Activated CD8-positive, alpha-beta T cell treated with anti-CD3 and anti-CD28 coated beads for 36 hours (primary cell): ENCODE results near the gene GNAT1. TPM values are rescaled to one million over a fixed set of nuclear protein-coding genes. Genes with fewer than 3 reads are reported as not detected.
"Not testable (repeated sequence)": the region's sequence is repeated elsewhere in the genome, so short reads cannot be mapped to it uniquely, and the experiment has no call there.

Source experiments
- ATAC-seq: fragments of 200-7000 bp; cut with Tn5 transposase; one replicate; pipeline ENCODE4 v1.10.0; 2021; ENCODE audit warnings: mild to moderate bottlenecking, moderate library complexity
- CTCF ChIA-PET: fragments of 350-600 bp; sonication (Branson Sonifier 250); formaldehyde crosslinking; loops from one replicate; lab custom pipeline; 2021; ENCODE audit warnings: antibody characterized with exemption; lab: Charles Lee
- POLR2A ChIA-PET: fragments of 350-600 bp; sonication (Branson Sonifier 250); formaldehyde crosslinking; loops from one replicate; lab custom pipeline; 2021; ENCODE audit warnings: antibody characterized with exemption; lab: Charles Lee
- DNase-seq: peaks from one replicate; pipeline ENCODE4 v3.0.0-alpha.2; 2020
- H3K27ac Mint-ChIP-seq: one replicate; pipeline ENCODE4 v1.8.0; 2021; ENCODE audit warnings: mild to moderate bottlenecking, mixed read lengths
- H3K27me3 Mint-ChIP-seq: one replicate; pipeline ENCODE4 v1.8.0; 2021; ENCODE audit warnings: mixed read lengths
- H3K36me3 Mint-ChIP-seq: one replicate; pipeline ENCODE4 v1.8.0; 2021; ENCODE audit warnings: low read depth, mixed read lengths
- H3K4me1 Mint-ChIP-seq: one replicate; pipeline ENCODE4 v1.8.0; 2021; ENCODE audit warnings: low read depth, mixed read lengths
- H3K4me3 Mint-ChIP-seq: one replicate; pipeline ENCODE4 v1.8.0; 2021; ENCODE audit warnings: mild to moderate bottlenecking, moderate library complexity, mixed read lengths
- H3K9me3 Mint-ChIP-seq: one replicate; pipeline ENCODE4 v1.8.0; 2021; ENCODE audit warnings: mixed read lengths
- intact Hi-C: fragments of 100-400 bp; cut with micrococcal nuclease; formaldehyde crosslinking; loops from one replicate; pipeline ENCODE4 v1.10.0; 2022
- total RNA-seq, 2 experiments: library from RNA; stranded (reverse); gene quantifications; one replicate each; pipeline ENCODE4 v1.2.3, GENCODE V29; 2021
- TF ChIP-seq, protein P1 (sequence below): fragments of 200-600 bp; IDR thresholded peaks from one replicate; pipeline ENCODE4 v1.8.0; 2022; ENCODE audit warnings: antibody characterized with exemption, mild to moderate bottlenecking

Gene GNAT1
- total RNA-seq, 2 experiments from 2014 or later = 0.11 to 0.23 TPM

DNA sequence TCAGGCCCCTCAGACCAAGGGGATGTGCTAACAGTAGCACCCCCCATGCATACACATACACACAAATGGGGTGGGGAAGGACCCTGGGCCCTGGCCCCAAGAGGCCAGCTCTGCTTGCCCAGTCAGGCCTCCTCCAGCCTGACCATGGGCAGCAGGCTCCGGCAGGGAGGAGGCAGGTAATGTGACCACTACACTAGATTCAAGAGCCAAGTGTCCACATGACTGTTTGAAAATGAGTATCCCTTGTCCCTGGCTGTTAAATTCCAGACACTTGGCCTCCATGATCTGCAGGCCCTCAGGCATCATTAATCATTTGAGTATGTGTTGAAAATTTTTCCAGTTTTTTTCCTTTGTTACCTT is 30.7 kb downstream of the GNAT1 start:
- TF ChIP-seq, protein P1, sequence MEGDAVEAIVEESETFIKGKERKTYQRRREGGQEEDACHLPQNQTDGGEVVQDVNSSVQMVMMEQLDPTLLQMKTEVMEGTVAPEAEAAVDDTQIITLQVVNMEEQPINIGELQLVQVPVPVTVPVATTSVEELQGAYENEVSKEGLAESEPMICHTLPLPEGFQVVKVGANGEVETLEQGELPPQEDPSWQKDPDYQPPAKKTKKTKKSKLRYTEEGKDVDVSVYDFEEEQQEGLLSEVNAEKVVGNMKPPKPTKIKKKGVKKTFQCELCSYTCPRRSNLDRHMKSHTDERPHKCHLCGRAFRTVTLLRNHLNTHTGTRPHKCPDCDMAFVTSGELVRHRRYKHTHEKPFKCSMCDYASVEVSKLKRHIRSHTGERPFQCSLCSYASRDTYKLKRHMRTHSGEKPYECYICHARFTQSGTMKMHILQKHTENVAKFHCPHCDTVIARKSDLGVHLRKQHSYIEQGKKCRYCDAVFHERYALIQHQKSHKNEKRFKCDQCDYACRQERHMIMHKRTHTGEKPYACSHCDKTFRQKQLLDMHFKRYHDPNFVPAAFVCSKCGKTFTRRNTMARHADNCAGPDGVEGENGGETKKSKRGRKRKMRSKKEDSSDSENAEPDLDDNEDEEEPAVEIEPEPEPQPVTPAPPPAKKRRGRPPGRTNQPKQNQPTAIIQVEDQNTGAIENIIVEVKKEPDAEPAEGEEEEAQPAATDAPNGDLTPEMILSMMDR = no peak
- Mint-ChIP-seq H3K27ac (no peak overlapping the region), H3K36me3 (no peaks in the 10 kb centered on the region), H3K4me1 (peaks cover 13% of the 10 kb centered on the region), H3K27me3 (peaks cover 4% of the 10 kb centered on the region), H3K9me3 (no peaks in the 10 kb centered on the region), H3K4me3 (no peak overlapping the region)
- CTCF ChIA-PET = interaction anchor here (0.9 to 7.3 kb wide), 8 partner anchors 20 to 53 kb away, joined by 3 to 93 read pairs (median 4); no protein-coding TSS in a partner anchor
- intact Hi-C loops = no loop called here
- POLR2A ChIA-PET = no interaction called here
- DNase-seq (no peak), ATAC-seq (no peak)

DNA sequence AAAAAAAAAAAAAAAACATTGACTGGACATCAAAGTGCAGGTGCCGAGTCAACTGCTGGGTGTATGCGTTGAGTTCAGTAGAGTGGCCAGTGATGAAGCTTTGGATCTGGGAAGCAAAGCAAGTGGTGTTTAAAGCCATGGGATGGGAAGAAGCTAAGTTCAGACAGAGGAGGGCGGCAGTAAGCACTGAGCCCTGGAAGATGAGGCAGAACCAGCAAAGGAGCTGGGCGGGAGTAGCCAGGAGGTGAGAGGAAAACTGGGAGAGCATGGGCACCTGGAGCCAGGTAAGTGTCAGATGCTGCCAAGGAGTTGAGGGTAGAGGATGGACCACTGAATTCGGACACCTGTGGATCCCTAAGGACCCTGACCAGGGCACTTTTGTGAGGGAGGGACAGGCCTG is 33.2 kb downstream of the GNAT1 start:
- ChIA-PET POLR2A (interaction anchor here (1.0 to 1.5 kb wide), 3 partner anchors 22 to 113 kb away, joined by 3 read pairs; no protein-coding TSS in a partner anchor), CTCF (interaction anchor here (1.3 to 14.8 kb wide), 10 partner anchors 12 to 110 kb away, joined by 3 to 239 read pairs (median 8); partner anchors contain the start of genes GNAT1, HYAL3, IFRD2 and NAA80)
- no peak overlapping the region for H3K27ac Mint-ChIP-seq
- ATAC-seq = no peak
- TF ChIP-seq, protein P1 = no peak
- peaks cover 23% of the 10 kb centered on the region for H3K4me1 Mint-ChIP-seq
- H3K36me3 Mint-ChIP-seq = no peaks in the 10 kb centered on the region
- no peak overlapping the region for H3K4me3 Mint-ChIP-seq
- DNase-seq = no peak
- H3K27me3 Mint-ChIP-seq = peaks cover 4% of the 10 kb centered on the region
- intact Hi-C loops = no loop called here
- H3K9me3 Mint-ChIP-seq = no peaks in the 10 kb centered on the region

DNA sequence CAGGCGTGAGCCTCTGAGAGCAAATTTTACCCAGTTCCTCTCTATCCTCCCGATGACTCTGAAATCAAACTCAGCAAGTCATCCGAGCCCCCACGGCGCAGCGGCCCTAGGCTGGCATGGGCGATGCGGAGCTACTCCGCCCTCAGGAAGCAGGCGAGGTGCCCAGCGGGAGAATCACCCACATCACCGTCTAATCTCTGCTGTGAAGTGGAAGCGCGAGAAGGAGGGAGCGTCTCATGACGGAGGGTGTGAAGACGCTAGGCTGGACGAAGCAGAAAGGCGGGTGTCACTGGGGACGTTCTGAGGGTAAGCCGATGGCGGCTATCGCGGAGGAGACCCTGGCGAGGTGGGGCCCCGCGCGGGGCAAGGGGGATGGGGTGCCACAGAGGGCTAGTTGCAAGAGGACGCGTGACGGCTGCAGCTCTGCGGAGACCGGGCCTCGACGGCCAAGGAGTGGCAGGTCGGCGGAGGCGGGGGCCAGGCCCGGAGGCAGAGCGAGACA is 35.5 kb downstream of the GNAT1 start:
- intact Hi-C loops = loop anchor here (2.0 kb wide), 3 partner anchors 20 to 46 kb away; no protein-coding TSS in a partner anchor

DNA sequence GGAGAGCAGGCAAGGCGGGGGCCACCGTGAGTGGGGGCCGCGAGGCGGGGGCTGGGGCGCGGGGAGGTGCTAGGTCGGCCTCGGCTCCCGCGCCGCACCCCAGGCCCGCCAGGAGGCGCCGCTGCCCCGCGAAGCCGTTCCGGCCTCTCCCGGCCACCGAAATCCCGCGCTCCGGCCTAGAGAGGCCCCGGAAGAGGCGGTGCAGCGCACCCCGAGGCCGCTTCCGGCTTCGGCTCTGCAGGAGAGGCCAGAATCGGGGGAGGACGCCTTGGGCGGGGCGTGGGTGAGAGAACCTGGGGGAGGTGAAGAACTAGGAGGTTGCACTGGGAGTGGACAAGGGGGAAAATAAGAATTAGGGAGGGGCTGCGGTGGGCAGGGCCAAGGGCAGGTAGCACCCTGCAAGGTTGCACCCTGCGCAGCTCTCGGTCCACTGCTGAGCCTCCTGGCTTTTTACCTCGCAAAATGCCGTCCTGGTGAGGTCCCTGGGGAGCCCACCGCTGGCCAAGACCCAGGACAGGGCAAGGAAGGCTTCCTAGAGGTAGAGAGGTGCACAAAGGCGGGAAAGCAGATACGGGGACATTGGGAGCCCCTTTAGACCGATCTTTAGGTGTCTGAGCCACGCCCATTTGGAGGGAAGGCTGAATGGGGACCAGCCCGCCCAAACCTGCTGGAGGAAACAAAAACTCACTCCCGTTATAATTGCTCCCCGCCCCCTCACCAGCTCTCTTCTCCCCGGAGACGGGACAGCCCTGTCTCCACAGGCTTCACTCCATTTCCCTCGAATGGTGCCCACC is 36.2 kb downstream of the GNAT1 start:
- Mint-ChIP-seq H3K27ac (peak overlapping the region; percentile 94), H3K4me1 (peaks cover 23% of the 10 kb centered on the region), H3K27me3 (peaks cover 4% of the 10 kb centered on the region), H3K9me3 (no peaks in the 10 kb centered on the region), H3K4me3 (peak overlapping the region; percentile 96), H3K36me3 (no peaks in the 10 kb centered on the region)
- POLR2A ChIA-PET = interaction anchor here (0.9 to 3.4 kb wide), 17 partner anchors 9 to 123 kb away, joined by 3 to 21 read pairs (median 4); partner anchors contain the start of genes CYB561D2, GNAI2, GNAT1 and NPRL2
- DNase-seq (peak; percentile 91), ATAC-seq (peak; percentile 84)
- TF ChIP-seq, protein P1 = peak; percentile 97
- intact Hi-C loops = loop anchor here (2.0 kb wide), 3 partner anchors 19 to 45 kb away; no protein-coding TSS in a partner anchor
- CTCF ChIA-PET = interaction anchor here (0.6 to 14.8 kb wide), 22 partner anchors 9 to 389 kb away, joined by 3 to 239 read pairs (median 5); partner anchors contain the start of genes GNAI2, GNAT1, HYAL3 and LSMEM2

More for the DNA sequence above, 35.5 kb downstream of the GNAT1 start:
- Mint-ChIP-seq H3K27me3 (peaks cover 4% of the 10 kb centered on the region), H3K4me3 (peak overlapping the region; percentile 96), H3K9me3 (no peaks in the 10 kb centered on the region), H3K36me3 (no peaks in the 10 kb centered on the region), H3K4me1 (peaks cover 23% of the 10 kb centered on the region), H3K27ac (peak overlapping the region; percentile 93)
- DNase-seq = peak; percentile 62
- peak; percentile 29 for ATAC-seq
- ChIA-PET CTCF (interaction anchor here (0.6 to 14.8 kb wide), 22 partner anchors 10 to 388 kb away, joined by 3 to 239 read pairs (median 6); partner anchors contain the start of genes GNAI2, GNAT1, IFRD2 and LSMEM2), POLR2A (interaction anchor here (1.0 to 3.4 kb wide), 15 partner anchors 10 to 111 kb away, joined by 3 to 21 read pairs (median 4); partner anchors contain the start of genes GNAI2, GNAT1 and HYAL2)
- TF ChIP-seq, protein P1 = no peak

DNA sequence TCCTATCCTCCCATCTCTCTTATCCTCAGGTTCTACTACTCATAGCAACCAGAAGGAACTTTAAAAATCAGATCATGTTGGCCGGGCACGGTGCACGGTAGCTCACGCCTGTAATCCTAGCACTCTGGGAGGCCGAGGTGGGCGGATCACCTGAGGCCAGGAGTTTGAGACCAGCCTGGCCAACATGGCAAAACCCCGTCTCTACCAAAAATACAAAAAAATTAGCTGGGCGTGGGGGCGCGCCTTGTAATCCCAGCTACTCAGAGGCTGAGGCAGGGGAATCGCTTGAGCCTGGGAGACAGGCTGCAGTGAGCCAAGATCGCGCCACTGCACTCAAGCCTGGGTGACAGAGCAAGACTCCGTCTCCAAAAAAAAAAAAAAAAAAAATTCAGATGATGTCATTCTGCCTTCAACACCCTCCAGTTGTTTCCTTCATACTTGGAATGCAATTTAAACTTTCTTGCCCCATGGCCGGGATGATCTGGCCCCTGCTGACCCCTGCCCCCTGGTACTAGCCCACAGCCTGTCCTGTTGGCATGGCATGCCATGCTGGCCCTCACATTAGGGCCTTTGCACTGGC is 36.9 kb downstream of the GNAT1 start:
- Mint-ChIP-seq H3K4me3 (peak overlapping the region; percentile 96), H3K4me1 (peaks cover 23% of the 10 kb centered on the region), H3K27ac (peak overlapping the region; percentile 94)
- CTCF ChIA-PET = interaction anchor here (0.7 to 14.8 kb wide), 10 partner anchors 8 to 93 kb away, joined by 3 to 239 read pairs (median 19); partner anchors contain the start of genes GNAI2, GNAT1, HYAL3 and NAA80
- POLR2A ChIA-PET = interaction anchor here (0.8 to 3.4 kb wide), 15 partner anchors 9 to 122 kb away, joined by 3 to 21 read pairs (median 4); partner anchors contain the start of genes CYB561D2, GNAI2 and NPRL2
- H3K27me3 Mint-ChIP-seq, H3K9me3 Mint-ChIP-seq, H3K36me3 Mint-ChIP-seq, DNase-seq, ATAC-seq, intact Hi-C loops: not testable (repeated sequence)
